GM23248 (cell line): Measurements from ENCODE around the gene ANKMY2. TPM values are rescaled to one million over a fixed set of nuclear protein-coding genes. Genes with fewer than 3 reads are reported as not detected.
A peak's percentile ranks its signal among the peaks of the same experiment; 100 is the strongest.

Experiments
- DNase-seq: peaks from one replicate; pipeline ENCODE4 v3.0.0-alpha.2; 2015
- H2AFZ ChIP-seq: fragments of 200-600 bp; sonication (generic); 2 replicates; pipeline ENCODE4 v1.6.1; 2016; ENCODE audit warnings: antibody characterized with exemption
- H3F3A ChIP-seq: fragments of 200-600 bp; sonication (generic); 2 replicates; pipeline ENCODE4 v1.6.1; 2016; ENCODE audit warnings: mild to moderate bottlenecking, antibody characterized with exemption, mixed run types; ENCODE audit not compliant: insufficient read depth
- H3K27ac ChIP-seq: fragments of 200-600 bp; sonication (generic); 2 replicates; pipeline ENCODE4 v1.5.1; 2016; ENCODE audit warnings: mild to moderate bottlenecking
- H3K27me3 ChIP-seq: fragments of 200-600 bp; sonication (generic); replicated peaks from 2 replicates; pipeline ENCODE4 v1.6.1; 2016; ENCODE audit warnings: mild to moderate bottlenecking; ENCODE audit not compliant: insufficient read depth
- H3K36me3 ChIP-seq: fragments of 200-600 bp; sonication (generic); 2 replicates; pipeline ENCODE4 v1.6.1; 2016; ENCODE audit warnings: low read depth, mild to moderate bottlenecking
- H3K4me1 ChIP-seq: fragments of 200-600 bp; sonication (generic); 2 replicates; pipeline ENCODE4 v1.6.1; 2016; ENCODE audit warnings: mild to moderate bottlenecking; ENCODE audit not compliant: insufficient read depth
- H3K4me2 ChIP-seq: fragments of 200-600 bp; sonication (generic); one replicate; pipeline ENCODE4 v1.6.1; 2016; ENCODE audit warnings: mild to moderate bottlenecking; ENCODE audit not compliant: unreplicated experiment
- H3K4me3 ChIP-seq: fragments of 200-600 bp; sonication (generic); 2 replicates; pipeline ENCODE4 v1.5.1; 2016; ENCODE audit warnings: mild to moderate bottlenecking
- H3K79me2 ChIP-seq: fragments of 200-600 bp; sonication (generic); 2 replicates; pipeline ENCODE4 v1.6.1; 2016; ENCODE audit warnings: mild to moderate bottlenecking; ENCODE audit not compliant: insufficient read depth
- H3K9ac ChIP-seq: fragments of 200-600 bp; sonication (generic); 2 replicates; pipeline ENCODE4 v1.6.1; 2016; ENCODE audit warnings: mild to moderate bottlenecking
- H3K9me2 ChIP-seq: fragments of 200-600 bp; sonication (generic); 2 replicates; pipeline ENCODE4 v1.6.1; 2016; ENCODE audit warnings: mixed run types, mild to moderate bottlenecking, moderate library complexity; ENCODE audit not compliant: insufficient read depth
- H3K9me3 ChIP-seq: fragments of 200-600 bp; sonication (generic); one replicate; pipeline ENCODE4 v1.6.1; 2017; ENCODE audit warnings: low read depth
- H4K20me1 ChIP-seq: fragments of 200-600 bp; sonication (generic); 2 replicates; pipeline ENCODE4 v1.6.0; 2016; ENCODE audit not compliant: insufficient read depth
- EZH2 ChIP-seq: fragments of 200-600 bp; sonication (generic); IDR thresholded peaks from 2 replicates; pipeline ENCODE4 v1.6.1; 2018; ENCODE audit warnings: antibody characterized with exemption, mild to moderate bottlenecking; ENCODE audit not compliant: insufficient read depth, poor library complexity, severe bottlenecking
- EZH2phosphoT487 ChIP-seq: fragments of 200-600 bp; sonication (generic); IDR thresholded peaks from 2 replicates; pipeline ENCODE4 v1.6.1; 2018; ENCODE audit warnings: antibody characterized with exemption, moderate library complexity, mild to moderate bottlenecking, low read depth; ENCODE audit not compliant: insufficient read depth
- WGBS, 2 experiments: methylation state at CpG; one replicate each; pipeline ENCODE4 v1.1.6; 2015 to 2017; ENCODE audit warnings: low lambda C conversion rate in 2 of 2, low coverage in 1 of 2; ENCODE audit errors: missing lambda C conversion rate in 2 of 2; 5-methylcytosine and 5-hydroxymethylcytosine counted together
- in situ Hi-C: fragments of 300-500 bp; cut with MboI; formaldehyde crosslinking; loops from 2 replicates; pipeline ENCODE4 v1.15.0; 2020
- polyA plus RNA-seq: library from polyadenylated mRNA; unstranded; fragments of >200 nt; fragmentation: Nextera tagmentation; extraction: Ambion mirVana; gene quantifications from 2 replicates; pipeline ENCODE4 v1.2.1, GENCODE V29; 2016
- total RNA-seq: library from RNA; depleted of rRNA; stranded (reverse); fragments of >200 nt; shearing (Covaris generic); gene quantifications from 2 replicates; pipeline ENCODE4 v1.2.3, GENCODE V29; 2014

The ANKMY2 gene
- total and polyA plus RNA-seq, 2 experiments from 2014 or later, result 19.3 to 23.1 TPM

GRCh38 chr7:16657656-16658279 lies 12.2 kb upstream of the ANKMY2 start:
- Histone ChIP-seq H3K4me2 (peak overlapping the region; percentile 42), H3K4me1 (peaks cover 26% of the 10 kb centered on the region), H3K9me3 (no peaks in the 10 kb centered on the region), H3K4me3 (peak overlapping the region; percentile 24; the same call in 1 of the 2 replicates), H4K20me1 (no peaks in the 10 kb centered on the region), H3F3A (peaks cover 15% of the 10 kb centered on the region), H3K79me2 (peaks cover 98% of the 10 kb centered on the region), H3K9me2 (no peaks in the 10 kb centered on the region), H3K9ac (peak overlapping the region; percentile 24; the same call in 1 of the 2 replicates), H3K27ac (peak overlapping the region; percentile 57), H2AFZ (peak overlapping the region; percentile 37), H3K27me3 (no peaks in the 10 kb centered on the region), H3K36me3 (no peaks in the 10 kb centered on the region)
- in situ Hi-C loops, result no loop called here
- 32% methylated on average over 4 of the region's 4 CpGs for WGBS, 2 experiments
- DNase-seq, result peak; percentile 78
- TF ChIP-seq EZH2phosphoT487 (no peak), EZH2 (no peak)

DNA sequence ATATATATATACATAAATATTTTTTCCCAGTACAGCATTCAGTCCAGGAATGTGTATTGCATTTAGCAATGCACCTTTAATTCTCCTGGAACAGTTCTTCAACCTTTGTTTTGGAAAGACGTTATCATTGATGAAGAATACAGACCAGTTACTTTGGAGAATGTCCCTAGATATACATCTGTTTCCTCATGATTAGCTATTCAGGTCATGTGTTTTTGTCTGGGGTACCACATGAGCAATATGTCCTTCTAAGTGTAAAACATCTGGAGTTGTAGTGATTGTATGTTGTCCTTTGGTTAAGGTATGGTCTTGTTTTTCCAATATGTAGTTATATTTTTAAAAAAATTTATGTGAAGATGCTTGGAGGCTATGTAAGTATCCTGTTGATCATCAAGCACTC lies 10.6 kb upstream of the ANKMY2 start:
- TF ChIP-seq EZH2, result no peak
- TF ChIP-seq EZH2phosphoT487, result no peak
- H2AFZ ChIP-seq, result no peak overlapping the region
- WGBS, 2 experiments, result 100% methylated on average over 1 of the region's 1 CpG
- H3K4me1 ChIP-seq, result peaks cover 16% of the 10 kb centered on the region
- no peaks in the 10 kb centered on the region for H3K27me3 ChIP-seq
- H3F3A ChIP-seq, result peaks cover 13% of the 10 kb centered on the region
- H3K9me2 ChIP-seq, result no peaks in the 10 kb centered on the region
- H4K20me1 ChIP-seq, result no peaks in the 10 kb centered on the region
- no peaks in the 10 kb centered on the region for H3K9me3 ChIP-seq
- in situ Hi-C loops, result no loop called here
- no peak for DNase-seq
- H3K79me2 ChIP-seq, result peaks cover 98% of the 10 kb centered on the region
- H3K9ac ChIP-seq, result no peak overlapping the region
- H3K4me2 ChIP-seq, result no peak overlapping the region
- no peak overlapping the region for H3K4me3 ChIP-seq
- H3K27ac ChIP-seq, result no peak overlapping the region
- H3K36me3 ChIP-seq, result no peaks in the 10 kb centered on the region

- Histone ChIP-seq H3K4me1 (peaks cover 9% of the 10 kb centered on the region), H4K20me1 (no peaks in the 10 kb centered on the region), H3K36me3 (no peaks in the 10 kb centered on the region), H3K4me2 (no peak overlapping the region), H3F3A (peaks cover 7% of the 10 kb centered on the region), H3K9me2 (no peaks in the 10 kb centered on the region), H2AFZ (no peak overlapping the region), H3K9me3 (no peaks in the 10 kb centered on the region), H3K79me2 (peaks cover 98% of the 10 kb centered on the region), H3K9ac (no peak overlapping the region), H3K4me3 (no peak overlapping the region), H3K27me3 (no peaks in the 10 kb centered on the region), H3K27ac (no peak overlapping the region)
- DNase-seq, result no peak
- TF ChIP-seq EZH2phosphoT487, result no peak
- no peak for TF ChIP-seq EZH2
- in situ Hi-C loops, result no loop called here
Observed at GRCh38 chr7:16655394-16655793, 9.8 kb upstream of the ANKMY2 start.

GRCh38 chr7:16652888-16653287 lies 7.3 kb upstream of the ANKMY2 start:
- no peak for DNase-seq
- H3K9me2 ChIP-seq, result no peaks in the 10 kb centered on the region
- no peaks in the 10 kb centered on the region for H3K36me3 ChIP-seq
- TF ChIP-seq EZH2phosphoT487, result no peak
- TF ChIP-seq EZH2, result no peak
- no peak overlapping the region for H3K4me2 ChIP-seq
- H3K27me3 ChIP-seq, result no peaks in the 10 kb centered on the region
- peaks cover 100% of the 10 kb centered on the region for H3K79me2 ChIP-seq
- WGBS, 2 experiments, result 89 to 94% methylated on average over 2 of the region's 2 CpGs
- no peaks in the 10 kb centered on the region for H3K9me3 ChIP-seq
- no peak overlapping the region for H3K27ac ChIP-seq
- in situ Hi-C loops, result no loop called here
- peaks cover 23% of the 10 kb centered on the region for H3K4me1 ChIP-seq
- peaks cover 9% of the 10 kb centered on the region for H3F3A ChIP-seq
- no peak overlapping the region for H3K4me3 ChIP-seq
- H2AFZ ChIP-seq, result no peak overlapping the region
- H3K9ac ChIP-seq, result no peak overlapping the region
- H4K20me1 ChIP-seq, result no peaks in the 10 kb centered on the region

GRCh38 chr7:16652240-16652583 lies 6.7 kb upstream of the ANKMY2 start:
- no peaks in the 10 kb centered on the region for H3K9me2 ChIP-seq
- H3K27ac ChIP-seq, result no peak overlapping the region
- in situ Hi-C loops, result no loop called here
- DNase-seq, result no peak
- 80 to 84% methylated on average over 7 of the region's 7 CpGs for WGBS, 2 experiments
- no peaks in the 10 kb centered on the region for H3K9me3 ChIP-seq
- no peaks in the 10 kb centered on the region for H3K36me3 ChIP-seq
- H3K9ac ChIP-seq, result no peak overlapping the region
- no peak overlapping the region for H2AFZ ChIP-seq
- H3K4me2 ChIP-seq, result no peak overlapping the region
- peaks cover 100% of the 10 kb centered on the region for H3K79me2 ChIP-seq
- H3F3A ChIP-seq, result peaks cover 10% of the 10 kb centered on the region; the same call in 1 of the 2 replicates
- H4K20me1 ChIP-seq, result no peaks in the 10 kb centered on the region
- H3K4me1 ChIP-seq, result peaks cover 23% of the 10 kb centered on the region
- no peak overlapping the region for H3K4me3 ChIP-seq
- H3K27me3 ChIP-seq, result no peaks in the 10 kb centered on the region
- TF ChIP-seq EZH2 (no peak), EZH2phosphoT487 (no peak)
